Peyer's patch (tissue), 4 donors: ENCODE data around the gene CDIP1.

Experiments used
- POLR2A ChIP-seq, 2 donors: fragments of 450-650 bp; IDR thresholded peaks; one replicate each; pipeline ENCODE4 v1.5.1; 2017; ENCODE audit warnings: antibody characterized with exemption in 2 of 2, mild to moderate bottlenecking in 2 of 2, moderate library complexity in 2 of 2
- TF ChIP-seq, protein P1 (sequence below), 6 experiments: fragments of 450-650 bp in 4 of 6; fragments of 200-600 bp in 2 of 6; sonication (generic) in 1 of 6; IDR thresholded peaks; one replicate each; pipeline ENCODE4 v1.5.1; 2017 to 2019; ENCODE audit warnings: antibody characterized with exemption in 6 of 6, mild to moderate bottlenecking in 3 of 6, moderate library complexity in 1 of 6

GRCh38 chr16:4525069-4525468 lies 13.5 kb downstream of the CDIP1 start:
- no peak for TF ChIP-seq POLR2A (IDR thresholded peaks at IDR 0.05)
- TF ChIP-seq, protein P1, sequence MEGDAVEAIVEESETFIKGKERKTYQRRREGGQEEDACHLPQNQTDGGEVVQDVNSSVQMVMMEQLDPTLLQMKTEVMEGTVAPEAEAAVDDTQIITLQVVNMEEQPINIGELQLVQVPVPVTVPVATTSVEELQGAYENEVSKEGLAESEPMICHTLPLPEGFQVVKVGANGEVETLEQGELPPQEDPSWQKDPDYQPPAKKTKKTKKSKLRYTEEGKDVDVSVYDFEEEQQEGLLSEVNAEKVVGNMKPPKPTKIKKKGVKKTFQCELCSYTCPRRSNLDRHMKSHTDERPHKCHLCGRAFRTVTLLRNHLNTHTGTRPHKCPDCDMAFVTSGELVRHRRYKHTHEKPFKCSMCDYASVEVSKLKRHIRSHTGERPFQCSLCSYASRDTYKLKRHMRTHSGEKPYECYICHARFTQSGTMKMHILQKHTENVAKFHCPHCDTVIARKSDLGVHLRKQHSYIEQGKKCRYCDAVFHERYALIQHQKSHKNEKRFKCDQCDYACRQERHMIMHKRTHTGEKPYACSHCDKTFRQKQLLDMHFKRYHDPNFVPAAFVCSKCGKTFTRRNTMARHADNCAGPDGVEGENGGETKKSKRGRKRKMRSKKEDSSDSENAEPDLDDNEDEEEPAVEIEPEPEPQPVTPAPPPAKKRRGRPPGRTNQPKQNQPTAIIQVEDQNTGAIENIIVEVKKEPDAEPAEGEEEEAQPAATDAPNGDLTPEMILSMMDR (IDR thresholded peaks at IDR 0.05): no peak
